ENCODE data around the gene SEC23IP. TPM values are rescaled to one million over a fixed set of nuclear protein-coding genes. Genes with fewer than 3 reads are reported as not detected.

Gene SEC23IP
- total RNA-seq, 1 donor from 2014 or later: 69.8 TPM

GRCh38 chr10:119940487-119940886, 48.0 kb downstream of the SEC23IP start:
- no peak for DNase-seq (ENCODE audit: low spot score)

- DNase-seq (ENCODE audit: low spot score): no peak
These were observed 50.4 kb downstream of the SEC23IP start for GRCh38 chr10:119942973-119943372.

- no peak for DNase-seq (ENCODE audit: low spot score)
These were observed 53.3 kb downstream of the SEC23IP start for GRCh38 chr10:119945805-119946204.

GRCh38 chr10:119947300-119947699, 54.8 kb downstream of the SEC23IP start:
- no peak for DNase-seq (ENCODE audit: low spot score)

GRCh38 chr10:119957451-119957850, 64.9 kb downstream of the SEC23IP start:
- DNase-seq (ENCODE audit: low spot score): no peak

- DNase-seq (ENCODE audit: low spot score): no peak
These were observed 70.3 kb downstream of the SEC23IP start for GRCh38 chr10:119962837-119963236.

GRCh38 chr10:119967066-119967465, 74.5 kb downstream of the SEC23IP start:
- DNase-seq (ENCODE audit: low spot score): no peak

- no peak for DNase-seq (ENCODE audit: low spot score)
These were observed 77.1 kb downstream of the SEC23IP start for GRCh38 chr10:119969609-119970008.

- no peak for DNase-seq (ENCODE audit: low spot score)
These were observed 77.6 kb downstream of the SEC23IP start for GRCh38 chr10:119970107-119970506.

GRCh38 chr10:119970963-119971362, 78.4 kb downstream of the SEC23IP start:
- no peak for DNase-seq (ENCODE audit: low spot score)

- no peak for DNase-seq (ENCODE audit: low spot score)
These were observed 80.8 kb downstream of the SEC23IP start for GRCh38 chr10:119973281-119973680.

GRCh38 chr10:119976421-119976820, 83.9 kb downstream of the SEC23IP start:
- no peak for DNase-seq (ENCODE audit: low spot score)

- no peak for DNase-seq (ENCODE audit: low spot score)
These were observed 88.6 kb downstream of the SEC23IP start for GRCh38 chr10:119980956-119981750.

- DNase-seq (ENCODE audit: low spot score): no peak
These were observed 89.3 kb downstream of the SEC23IP start for GRCh38 chr10:119981826-119982225.

GRCh38 chr10:119988333-119988732, 95.8 kb downstream of the SEC23IP start:
- no peak for DNase-seq (ENCODE audit: low spot score)

GRCh38 chr10:119989966-119990365, 97.4 kb downstream of the SEC23IP start:
- DNase-seq (ENCODE audit: low spot score): no peak

- DNase-seq (ENCODE audit: low spot score): no peak
These were observed 98.5 kb downstream of the SEC23IP start for GRCh38 chr10:119991066-119991465.

- no peak for DNase-seq (ENCODE audit: low spot score)
These were observed 99.3 kb downstream of the SEC23IP start for GRCh38 chr10:119991816-119992215.

Other genes starting within 250 kb of the SEC23IP start
- gene BAG3, start 241.3 kb upstream of the SEC23IP start, total RNA-seq: 65.9 TPM
- gene INPP5F, start 166.7 kb upstream of the SEC23IP start, total RNA-seq: 13.8 TPM
- 36.6 TPM for gene MCMBP, start 19.9 kb upstream of the SEC23IP start, total RNA-seq

Measured in mucosa of gallbladder (tissue), 1 donor.